ENCODE results near the gene SCAPER. TPM values are rescaled to one million over a fixed set of nuclear protein-coding genes. Genes with fewer than 3 reads are reported as not detected.

Gene SCAPER
- total RNA-seq, 1 donor, result 8.3 TPM

DNA sequence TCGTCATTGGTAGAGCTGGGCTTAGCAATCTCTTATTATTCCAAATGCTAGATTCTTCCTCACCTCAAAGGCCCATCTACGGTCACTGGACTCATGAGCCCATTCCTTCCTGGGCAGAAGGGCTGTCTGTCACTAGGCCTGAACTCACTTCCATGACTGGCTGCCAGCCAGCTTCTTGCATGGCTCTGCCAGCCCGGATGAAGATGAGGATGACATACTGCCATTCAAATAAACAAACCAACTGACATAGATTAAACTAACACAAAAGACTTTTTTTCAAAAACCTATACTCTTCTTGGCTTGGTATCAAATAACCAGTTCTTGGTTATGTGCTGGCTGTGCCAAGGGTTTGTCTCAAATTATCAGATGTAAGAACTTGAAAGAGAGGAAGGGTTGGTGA, 544.7 kb downstream of the SCAPER start:
- Histone ChIP-seq H2AFZ (ENCODE audit: low read length) (no peak overlapping the region), H3K4me1 (ENCODE audit: insufficient read depth, low read length) (no peaks in the 10 kb centered on the region), H4K20me1 (ENCODE audit: insufficient read depth, low read length) (no peaks in the 10 kb centered on the region), H3K4me3 (ENCODE audit: insufficient read depth, low read length) (no peak overlapping the region), H3K4me2 (ENCODE audit: insufficient read depth, low read length) (no peak overlapping the region), H3K79me2 (ENCODE audit: insufficient read depth, low read length) (no peaks in the 10 kb centered on the region), H3K9me3 (ENCODE audit: low read depth, low read length) (no peaks in the 10 kb centered on the region), H3K27ac (ENCODE audit: low read depth, low read length) (no peak overlapping the region), H3K36me3 (ENCODE audit: insufficient read depth, low read length) (no peaks in the 10 kb centered on the region), H3K27me3 (ENCODE audit: insufficient read depth, low read length) (no peaks in the 10 kb centered on the region)
- DNase-seq (ENCODE audit: insufficient read length, low spot score, missing footprints), result no peak
- TF ChIP-seq, protein P1, sequence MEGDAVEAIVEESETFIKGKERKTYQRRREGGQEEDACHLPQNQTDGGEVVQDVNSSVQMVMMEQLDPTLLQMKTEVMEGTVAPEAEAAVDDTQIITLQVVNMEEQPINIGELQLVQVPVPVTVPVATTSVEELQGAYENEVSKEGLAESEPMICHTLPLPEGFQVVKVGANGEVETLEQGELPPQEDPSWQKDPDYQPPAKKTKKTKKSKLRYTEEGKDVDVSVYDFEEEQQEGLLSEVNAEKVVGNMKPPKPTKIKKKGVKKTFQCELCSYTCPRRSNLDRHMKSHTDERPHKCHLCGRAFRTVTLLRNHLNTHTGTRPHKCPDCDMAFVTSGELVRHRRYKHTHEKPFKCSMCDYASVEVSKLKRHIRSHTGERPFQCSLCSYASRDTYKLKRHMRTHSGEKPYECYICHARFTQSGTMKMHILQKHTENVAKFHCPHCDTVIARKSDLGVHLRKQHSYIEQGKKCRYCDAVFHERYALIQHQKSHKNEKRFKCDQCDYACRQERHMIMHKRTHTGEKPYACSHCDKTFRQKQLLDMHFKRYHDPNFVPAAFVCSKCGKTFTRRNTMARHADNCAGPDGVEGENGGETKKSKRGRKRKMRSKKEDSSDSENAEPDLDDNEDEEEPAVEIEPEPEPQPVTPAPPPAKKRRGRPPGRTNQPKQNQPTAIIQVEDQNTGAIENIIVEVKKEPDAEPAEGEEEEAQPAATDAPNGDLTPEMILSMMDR (IDR thresholded peaks at IDR 0.05; ENCODE audit: extremely low read depth, low read depth, low read length), result no peak

GRCh38 chr15:76359152-76359551, 546.0 kb downstream of the SCAPER start:
- Histone ChIP-seq H2AFZ (ENCODE audit: low read length) (no peak overlapping the region), H3K79me2 (ENCODE audit: insufficient read depth, low read length) (no peaks in the 10 kb centered on the region), H3K27ac (ENCODE audit: low read depth, low read length) (no peak overlapping the region), H3K4me3 (ENCODE audit: insufficient read depth, low read length) (no peak overlapping the region), H3K27me3 (ENCODE audit: insufficient read depth, low read length) (peaks cover 3% of the 10 kb centered on the region), H3K4me1 (ENCODE audit: insufficient read depth, low read length) (no peaks in the 10 kb centered on the region), H3K36me3 (ENCODE audit: insufficient read depth, low read length) (no peaks in the 10 kb centered on the region), H3K4me2 (ENCODE audit: insufficient read depth, low read length) (no peak overlapping the region), H4K20me1 (ENCODE audit: insufficient read depth, low read length) (no peaks in the 10 kb centered on the region), H3K9me3 (ENCODE audit: low read depth, low read length) (no peaks in the 10 kb centered on the region)
- TF ChIP-seq, protein P1 (IDR thresholded peaks at IDR 0.05; ENCODE audit: extremely low read depth, low read depth, low read length), result no peak
- no peak for DNase-seq (ENCODE audit: insufficient read length, low spot score, missing footprints)

DNA sequence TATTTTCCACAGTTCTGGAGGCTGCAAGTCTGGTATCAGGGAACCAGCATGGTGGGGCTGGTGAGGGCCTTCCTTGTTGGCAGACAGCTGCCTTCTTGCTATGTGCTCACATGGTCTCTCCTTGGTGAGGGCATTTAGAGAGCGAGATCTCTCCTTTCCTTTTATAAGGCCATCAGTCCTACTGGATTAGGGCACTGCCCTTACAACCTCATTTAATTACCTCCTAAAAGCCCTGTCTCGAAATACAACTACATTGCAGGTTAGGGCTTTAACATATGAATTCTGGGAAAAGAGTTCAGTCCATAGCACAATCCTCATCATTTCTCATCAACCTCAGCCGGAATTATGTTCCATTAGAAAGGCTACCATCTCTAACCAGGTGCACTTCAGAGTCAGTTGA, 546.7 kb downstream of the SCAPER start:
- no peak overlapping the region for H3K27ac ChIP-seq (ENCODE audit: low read depth, low read length)
- no peaks in the 10 kb centered on the region for H3K4me1 ChIP-seq (ENCODE audit: insufficient read depth, low read length)
- H3K4me2 ChIP-seq (ENCODE audit: insufficient read depth, low read length), result no peak overlapping the region
- no peaks in the 10 kb centered on the region for H3K79me2 ChIP-seq (ENCODE audit: insufficient read depth, low read length)
- H3K36me3 ChIP-seq (ENCODE audit: insufficient read depth, low read length), result no peaks in the 10 kb centered on the region
- H2AFZ ChIP-seq (ENCODE audit: low read length), result no peak overlapping the region
- no peaks in the 10 kb centered on the region for H4K20me1 ChIP-seq (ENCODE audit: insufficient read depth, low read length)
- H3K9me3 ChIP-seq (ENCODE audit: low read depth, low read length), result no peaks in the 10 kb centered on the region
- no peak for DNase-seq (ENCODE audit: insufficient read length, low spot score, missing footprints)
- peaks cover 3% of the 10 kb centered on the region for H3K27me3 ChIP-seq (ENCODE audit: insufficient read depth, low read length)
- TF ChIP-seq, protein P1 (IDR thresholded peaks at IDR 0.05; ENCODE audit: extremely low read depth, low read depth, low read length), result no peak
- H3K4me3 ChIP-seq (ENCODE audit: insufficient read depth, low read length), result no peak overlapping the region

DNA sequence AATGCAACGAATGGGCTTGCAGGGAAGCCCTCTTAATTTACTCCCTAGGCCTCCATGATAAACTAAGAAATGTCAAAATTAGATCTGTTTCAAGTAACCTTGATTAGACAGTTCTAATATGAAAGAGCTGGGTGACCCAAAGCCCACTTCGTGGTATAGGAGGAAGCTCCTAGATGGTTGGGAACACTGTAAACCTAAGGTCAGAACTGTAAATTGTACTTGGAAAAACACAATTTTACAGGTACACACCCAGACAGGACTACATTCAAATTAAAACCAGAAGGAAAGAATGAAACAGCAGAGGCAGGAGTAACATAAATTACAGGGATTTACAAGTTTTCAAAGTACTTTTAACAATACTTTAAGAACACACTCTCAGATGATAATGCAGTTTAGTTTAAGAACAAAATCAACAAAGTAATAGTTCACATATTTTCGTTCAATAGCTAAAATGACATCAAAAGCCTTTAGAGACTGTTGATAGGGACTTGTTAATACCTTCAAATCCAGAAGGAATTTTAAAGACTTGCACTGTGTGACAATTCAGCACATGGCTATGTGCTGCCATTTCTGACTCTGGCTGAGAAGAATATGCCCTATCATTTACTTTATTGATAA, 550.2 kb downstream of the SCAPER start:
- Histone ChIP-seq H3K4me1 (ENCODE audit: insufficient read depth, low read length) (no peaks in the 10 kb centered on the region), H3K79me2 (ENCODE audit: insufficient read depth, low read length) (no peaks in the 10 kb centered on the region), H3K36me3 (ENCODE audit: insufficient read depth, low read length) (no peaks in the 10 kb centered on the region), H3K27ac (ENCODE audit: low read depth, low read length) (no peak overlapping the region), H4K20me1 (ENCODE audit: insufficient read depth, low read length) (no peaks in the 10 kb centered on the region), H3K9me3 (ENCODE audit: low read depth, low read length) (no peaks in the 10 kb centered on the region), H3K27me3 (ENCODE audit: insufficient read depth, low read length) (peaks cover 3% of the 10 kb centered on the region), H3K4me3 (ENCODE audit: insufficient read depth, low read length) (no peak overlapping the region), H3K4me2 (ENCODE audit: insufficient read depth, low read length) (no peak overlapping the region), H2AFZ (ENCODE audit: low read length) (no peak overlapping the region)
- no peak for DNase-seq (ENCODE audit: insufficient read length, low spot score, missing footprints)
- TF ChIP-seq, protein P1 (IDR thresholded peaks at IDR 0.05; ENCODE audit: extremely low read depth, low read depth, low read length), result no peak
